GM23338 (cell line): ENCODE measurements around the gene CTSF.

ENCODE experiments used
- CREB1 ChIP-seq: fragments of 250-450 bp; sonication (Bioruptor Pico); IDR thresholded peaks from 2 replicates; pipeline ENCODE4 v1.5.0; 2020; ENCODE audit warnings: low read depth, mild to moderate bottlenecking, moderate library complexity
- CTCF ChIP-seq, 2 experiments: fragments of 200-600 bp in 1 of 2; sonication (generic) in 1 of 2; conservative IDR thresholded peaks; 2 replicates each; pipeline versions ENCODE4 v1.5.1 to v1.6.1; 2016 to 2017; ENCODE audit warnings: antibody characterized with exemption in 2 of 2, low read depth in 2 of 2, mild to moderate bottlenecking in 2 of 2, moderate library complexity in 1 of 2
- ETS1 ChIP-seq: IDR thresholded peaks from 2 replicates; pipeline ENCODE4 v1.6.1; 2016; ENCODE audit warnings: antibody characterized with exemption
- EZH2 ChIP-seq: fragments of 200-600 bp; sonication (generic); IDR thresholded peaks from one replicate; pipeline ENCODE4 v1.8.0; 2017; ENCODE audit warnings: antibody characterized with exemption, mild to moderate bottlenecking, low read depth; ENCODE audit not compliant: unreplicated experiment
- EZH2phosphoT487 ChIP-seq: fragments of 200-600 bp; sonication (generic); IDR thresholded peaks from one replicate; pipeline ENCODE4 v1.8.1; 2018; ENCODE audit warnings: antibody characterized with exemption; ENCODE audit not compliant: unreplicated experiment
- JUNB ChIP-seq: IDR thresholded peaks from one replicate; pipeline ENCODE4 v1.6.1; 2016; ENCODE audit warnings: antibody characterized with exemption; ENCODE audit not compliant: unreplicated experiment
- POLR2AphosphoS5 ChIP-seq: IDR thresholded peaks from 2 replicates; pipeline ENCODE4 v1.6.1; 2016; ENCODE audit warnings: antibody characterized with exemption, low read depth
- REST ChIP-seq: IDR thresholded peaks from one replicate; pipeline ENCODE4 v1.6.1; 2018; ENCODE audit warnings: antibody characterized with exemption; ENCODE audit not compliant: unreplicated experiment
- STAT1 ChIP-seq: IDR thresholded peaks from one replicate; pipeline ENCODE4 v1.6.1; 2016; ENCODE audit warnings: antibody characterized with exemption; ENCODE audit not compliant: unreplicated experiment
- ZNF114 ChIP-seq: fragments of 250-450 bp; sonication (Bioruptor Pico); IDR thresholded peaks from 2 replicates; pipeline ENCODE4 v1.5.0; 2020; ENCODE audit warnings: mild to moderate bottlenecking, moderate library complexity
- ZNF331 ChIP-seq: fragments of 250-450 bp; sonication (Bioruptor Pico); IDR thresholded peaks from 2 replicates; pipeline ENCODE4 v1.5.0; 2020; ENCODE audit warnings: low read depth, mild to moderate bottlenecking, moderate library complexity
- ZNF462 ChIP-seq: fragments of 250-450 bp; sonication (Bioruptor Pico); IDR thresholded peaks from 2 replicates; pipeline ENCODE4 v1.5.0; 2020; ENCODE audit warnings: mild to moderate bottlenecking, moderate library complexity

- TF ChIP-seq REST (no peak), EZH2phosphoT487 (no peak), CREB1 (no peak), CTCF (conservative IDR thresholded peaks at IDR 0.05; ENCODE audit: low read depth in 2 of 2) (no peak), EZH2 (no peak), JUNB (no peak), ZNF462 (CRISPR knock-in tag) (no peak), POLR2AphosphoS5 (no peak), ETS1 (no peak), STAT1 (no peak), ZNF331 (CRISPR knock-in tag) (no peak), ZNF114 (no peak)
Observed at GRCh38 chr11:66539170-66539869, 29.1 kb downstream of the CTSF start.
